NCI-H2171 (cell line): ENCODE data around the gene RTEL1.
"Not testable (repeated sequence)": the region's sequence is repeated elsewhere in the genome, so short reads cannot be mapped to it uniquely, and the experiment has no call there.

Experiments used
- DNase-seq: peaks from one replicate; lab custom pipeline; 2025; lab: John Stamatoyannopoulos, UW

The RTEL1 gene

DNA sequence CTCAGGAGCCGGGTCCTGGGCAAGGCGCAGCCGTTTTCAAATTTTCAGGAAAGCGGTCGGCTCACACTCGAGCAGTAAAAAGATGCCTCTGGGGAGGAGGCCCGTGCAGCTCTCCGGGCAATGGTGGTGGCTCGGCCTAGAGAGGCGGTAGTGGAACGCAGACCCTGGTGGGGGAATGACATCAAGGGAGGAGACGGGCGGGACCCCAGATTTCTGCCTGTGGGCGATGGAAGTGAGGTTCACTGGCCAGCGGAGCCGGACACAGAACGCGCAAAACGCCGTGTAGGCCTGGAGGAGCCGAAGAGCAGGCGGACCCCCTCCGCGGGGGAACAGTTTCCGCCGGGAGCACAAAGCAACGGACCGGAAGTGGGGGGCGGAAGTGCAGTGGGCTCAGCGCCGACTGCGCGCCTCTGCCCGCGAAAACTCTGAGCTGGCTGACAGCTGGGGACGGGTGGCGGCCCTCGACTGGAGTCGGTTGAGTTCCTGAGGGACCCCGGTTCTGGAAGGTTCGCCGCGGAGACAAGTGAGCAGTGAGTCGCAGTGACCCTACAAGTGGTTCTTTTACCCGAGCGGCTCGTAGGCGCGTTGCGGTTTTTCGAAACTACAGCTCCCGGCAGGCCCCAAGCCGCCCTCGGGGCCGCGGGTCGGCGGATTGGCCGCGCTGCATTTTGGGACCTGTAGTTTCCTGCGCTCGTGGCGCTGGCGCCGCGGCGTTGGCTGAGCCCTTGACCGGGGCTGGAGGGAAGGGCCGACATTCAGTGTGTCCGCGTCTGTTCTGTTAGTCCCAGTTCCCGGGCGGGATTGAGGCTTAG is at the start of gene RTEL1:
TSS of gene RTEL1 (plus strand) at position 376 of the 812 bp plus-strand sequence. CDS start 1,091 bp downstream, outside the sequence.
- DNase-seq = peak; percentile 86

- DNase-seq = no peak
Measured at GRCh38 chr20:63610581-63611435, 47.3 kb upstream of the RTEL1 start.

GRCh38 chr20:63611646-63612045 is 46.5 kb upstream of the RTEL1 start:
- no peak for DNase-seq

DNA sequence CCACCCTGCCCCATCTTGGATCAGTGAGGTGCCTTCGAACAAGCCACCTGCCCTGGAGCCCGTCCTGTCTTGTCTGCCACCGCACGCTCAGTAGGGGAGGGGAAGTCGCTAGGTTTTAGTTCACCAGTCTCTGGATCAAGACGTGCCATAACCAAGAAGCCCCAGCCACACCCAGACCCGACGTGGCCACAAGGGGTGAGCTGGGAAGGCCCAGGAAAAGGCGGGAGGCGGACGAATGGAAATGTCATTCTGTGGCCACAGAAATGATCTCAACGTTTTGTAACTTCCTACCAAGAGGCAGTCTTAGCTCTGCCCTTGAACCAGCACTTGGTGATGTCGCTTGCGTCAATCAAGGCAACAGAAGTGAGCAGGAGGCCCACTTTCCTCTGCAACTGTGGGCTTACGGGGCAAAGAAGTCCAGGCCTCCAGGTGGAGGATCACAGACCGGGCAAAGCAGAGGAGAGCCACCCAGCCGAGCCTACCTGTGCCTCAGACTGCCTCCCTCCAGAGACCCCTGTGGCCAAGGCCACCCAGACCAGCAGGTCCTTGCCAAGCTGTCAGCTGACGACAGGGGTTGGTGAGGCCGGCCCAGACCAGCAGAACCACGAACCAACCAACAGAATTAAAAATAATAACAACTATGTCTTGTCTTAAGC is 45.7 kb upstream of the RTEL1 start:
- no peak for DNase-seq

GRCh38 chr20:63613863-63614594 is 44.1 kb upstream of the RTEL1 start:
- DNase-seq = not testable (repeated sequence)

DNA sequence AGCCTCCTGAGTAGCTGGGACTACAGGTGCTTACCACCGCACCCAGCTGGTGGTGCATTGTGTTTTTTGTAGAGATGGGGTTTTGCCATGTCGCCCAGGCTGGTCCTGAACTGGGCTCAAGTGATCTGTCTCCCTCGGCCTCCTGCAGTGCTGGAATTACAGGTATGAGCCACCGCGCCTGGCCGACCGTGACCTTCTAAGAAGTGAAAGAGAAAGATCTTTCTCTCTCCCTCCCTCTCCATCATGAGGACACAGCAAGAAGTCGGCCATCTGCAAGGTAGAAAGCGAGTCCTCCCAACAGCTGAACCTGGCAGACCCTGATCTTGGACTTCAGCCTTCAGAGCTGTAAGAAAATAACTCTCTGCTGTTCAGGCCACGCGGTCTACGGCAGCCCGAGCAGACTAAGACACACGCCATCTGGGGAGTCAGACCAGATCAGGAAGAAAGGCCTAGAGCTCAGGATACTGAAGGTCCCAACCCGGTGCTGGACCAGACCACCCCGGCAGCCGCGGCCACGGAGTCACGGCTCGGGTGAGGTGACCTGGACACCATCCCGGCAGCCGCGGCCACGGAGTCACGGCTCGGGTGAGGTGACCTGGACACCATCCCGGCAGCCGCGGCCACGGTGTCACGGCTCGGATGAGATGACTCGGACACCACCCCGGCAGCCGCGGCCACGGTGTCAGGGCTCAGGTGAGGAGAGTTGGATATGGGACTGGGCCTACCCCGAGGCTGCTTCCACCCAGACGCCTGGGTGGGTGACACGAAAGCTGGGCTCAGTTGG is 40.8 kb upstream of the RTEL1 start:
- DNase-seq = no peak

DNA sequence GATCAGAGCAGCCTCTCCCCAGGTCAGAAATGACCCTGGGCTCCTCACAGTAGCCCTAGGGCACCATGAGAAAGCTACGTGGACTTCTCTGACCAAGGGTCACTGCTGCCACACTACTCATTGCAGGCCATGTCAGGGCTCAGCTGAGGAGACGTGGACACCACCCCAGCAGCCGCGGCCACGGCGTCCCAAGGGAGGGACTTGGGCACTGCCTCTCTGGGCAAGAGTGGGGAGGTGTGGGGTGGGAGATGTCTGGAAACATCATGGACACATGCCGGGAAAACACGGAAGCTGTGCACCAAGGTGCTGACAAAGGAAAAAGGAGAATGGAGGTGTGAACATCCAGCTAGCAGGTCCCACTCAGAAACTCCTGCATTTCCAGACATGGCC is 40.2 kb upstream of the RTEL1 start:
- no peak for DNase-seq

- no peak for DNase-seq
Measured at GRCh38 chr20:63618291-63618980, 39.7 kb upstream of the RTEL1 start.

- no peak for DNase-seq
Measured at GRCh38 chr20:63619086-63619485, 39.0 kb upstream of the RTEL1 start.

GRCh38 chr20:63619505-63619904 is 38.6 kb upstream of the RTEL1 start:
- DNase-seq = no peak

GRCh38 chr20:63620991-63621390 is 37.1 kb upstream of the RTEL1 start:
- no peak for DNase-seq

DNA sequence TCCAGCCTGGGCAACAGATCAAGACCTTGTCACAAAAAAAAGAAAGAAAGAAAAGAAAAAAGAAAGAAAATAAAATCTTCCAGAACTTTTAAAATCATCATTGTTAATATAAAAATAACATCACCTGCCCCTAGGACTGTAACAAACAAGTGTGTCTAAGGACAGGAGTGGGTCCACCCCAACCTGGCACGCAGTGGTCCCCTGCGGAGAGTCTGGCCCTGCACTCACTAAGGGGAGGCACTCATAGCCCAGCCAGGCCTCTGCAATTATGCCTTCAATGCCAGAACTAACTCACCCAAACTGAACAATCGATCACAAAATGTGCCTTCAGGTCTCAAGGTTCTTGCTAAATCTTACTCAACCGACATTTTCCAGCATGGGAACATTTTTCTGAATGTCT is 36.0 kb upstream of the RTEL1 start:
- no peak for DNase-seq

DNA sequence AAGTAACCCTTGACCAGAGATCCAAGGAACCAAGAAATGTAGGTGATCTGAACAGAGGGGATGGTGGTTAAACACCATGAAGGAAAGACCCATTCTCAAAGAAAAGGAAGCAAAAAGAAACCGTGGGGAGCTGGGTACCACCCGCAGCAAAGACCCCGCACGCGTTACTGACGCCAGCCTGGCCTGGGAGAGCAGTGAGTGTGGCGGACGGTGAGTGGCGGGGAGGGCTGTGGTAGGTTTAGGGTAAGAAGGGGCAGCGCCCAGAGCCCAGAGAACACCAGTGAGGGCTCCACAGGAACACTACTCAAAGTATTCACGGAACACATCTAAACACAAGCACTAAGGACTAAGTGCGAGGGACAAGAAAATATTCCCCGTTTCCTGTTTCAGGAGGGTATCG is 35.4 kb upstream of the RTEL1 start:
- no peak for DNase-seq

DNA sequence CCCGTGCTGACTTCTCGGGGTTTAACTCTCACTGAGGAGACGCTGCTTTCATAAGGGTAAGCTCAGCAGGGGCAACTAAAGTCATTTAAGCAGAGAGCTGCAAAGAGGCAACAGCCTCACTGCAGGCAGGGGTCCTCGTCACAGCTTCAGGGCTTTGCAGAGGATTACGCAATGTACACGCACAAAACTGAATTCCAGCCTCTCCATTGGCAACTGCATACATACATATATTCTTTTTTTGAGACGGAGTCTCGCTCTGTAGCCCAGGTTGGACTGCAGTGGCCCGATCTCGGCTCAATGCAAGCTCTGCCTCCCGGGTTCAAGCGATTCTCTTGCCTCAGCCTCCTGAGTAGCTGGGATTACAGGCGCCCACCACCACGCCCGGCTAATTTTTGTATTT is 33.6 kb upstream of the RTEL1 start:
- no peak for DNase-seq

DNA sequence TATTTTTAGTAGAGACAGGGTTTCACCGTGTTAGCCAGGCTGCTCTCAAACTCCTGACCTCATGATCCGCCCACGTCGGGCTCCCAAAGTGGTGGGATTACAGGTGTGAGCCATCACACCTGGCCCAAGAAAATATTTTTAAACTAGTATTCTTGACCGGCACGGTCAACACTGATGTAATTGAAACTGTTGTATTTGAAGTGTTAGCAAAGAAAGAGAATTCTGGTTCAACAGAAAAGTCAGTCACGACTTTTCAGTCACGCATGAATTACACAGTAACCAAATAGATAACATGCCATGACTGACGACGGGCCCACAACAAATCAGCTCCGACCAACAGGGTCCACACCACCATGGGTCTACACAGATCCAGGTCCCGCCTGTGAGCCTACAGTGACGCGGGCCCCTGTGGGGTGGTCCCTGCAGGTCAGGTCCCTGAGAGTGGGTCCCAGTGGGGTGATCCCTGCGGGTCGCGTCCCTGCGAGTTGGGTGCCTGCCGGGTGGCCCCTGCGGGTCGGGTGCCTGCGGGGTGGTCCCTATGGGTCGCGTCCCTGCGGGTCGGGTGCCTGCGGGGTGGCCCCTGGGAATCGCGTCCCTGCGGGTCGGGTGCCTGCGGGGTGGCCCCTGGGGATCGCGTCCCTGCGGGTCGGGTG is 32.2 kb upstream of the RTEL1 start:
- DNase-seq = no peak

GRCh38 chr20:63626424-63627128 is 31.5 kb upstream of the RTEL1 start, which contains the start of gene GMEB2:
TSS of gene GMEB2 (minus strand) at chr20:63627101. CDS start at chr20:63619397, 7,704 bp downstream.
- DNase-seq = peak; percentile 94

- peak; percentile 97 for DNase-seq
Measured at GRCh38 chr20:63627129-63627750, 30.9 kb upstream of the RTEL1 start.

GRCh38 chr20:63627751-63628245 is 30.3 kb upstream of the RTEL1 start:
- no peak for DNase-seq
